ENCODE measurements around the gene TLR3.

Gene TLR3

GRCh38 chr4:186020793-186021407 is 48.1 kb upstream of the TLR3 start:
- H3K79me2 ChIP-seq (ENCODE audit: control insufficient read depth, low read length) = no peaks in the 10 kb centered on the region
- no peak overlapping the region for H3K4me3 ChIP-seq (ENCODE audit: low read length)
- H3K9me3 ChIP-seq (ENCODE audit: control insufficient read depth, insufficient read depth, low read length) = no peaks in the 10 kb centered on the region
- no peak for TF ChIP-seq EZH2phosphoT487 (IDR thresholded peaks at IDR 0.05; ENCODE audit: borderline replicate concordance, low read length)
- TF ChIP-seq, protein P1, sequence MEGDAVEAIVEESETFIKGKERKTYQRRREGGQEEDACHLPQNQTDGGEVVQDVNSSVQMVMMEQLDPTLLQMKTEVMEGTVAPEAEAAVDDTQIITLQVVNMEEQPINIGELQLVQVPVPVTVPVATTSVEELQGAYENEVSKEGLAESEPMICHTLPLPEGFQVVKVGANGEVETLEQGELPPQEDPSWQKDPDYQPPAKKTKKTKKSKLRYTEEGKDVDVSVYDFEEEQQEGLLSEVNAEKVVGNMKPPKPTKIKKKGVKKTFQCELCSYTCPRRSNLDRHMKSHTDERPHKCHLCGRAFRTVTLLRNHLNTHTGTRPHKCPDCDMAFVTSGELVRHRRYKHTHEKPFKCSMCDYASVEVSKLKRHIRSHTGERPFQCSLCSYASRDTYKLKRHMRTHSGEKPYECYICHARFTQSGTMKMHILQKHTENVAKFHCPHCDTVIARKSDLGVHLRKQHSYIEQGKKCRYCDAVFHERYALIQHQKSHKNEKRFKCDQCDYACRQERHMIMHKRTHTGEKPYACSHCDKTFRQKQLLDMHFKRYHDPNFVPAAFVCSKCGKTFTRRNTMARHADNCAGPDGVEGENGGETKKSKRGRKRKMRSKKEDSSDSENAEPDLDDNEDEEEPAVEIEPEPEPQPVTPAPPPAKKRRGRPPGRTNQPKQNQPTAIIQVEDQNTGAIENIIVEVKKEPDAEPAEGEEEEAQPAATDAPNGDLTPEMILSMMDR (IDR thresholded peaks at IDR 0.05; ENCODE audit: low read depth, low read length, poor library complexity, severe bottlenecking) = no peak
- H3K36me3 ChIP-seq (ENCODE audit: control insufficient read depth, low read length) = no peaks in the 10 kb centered on the region
- no peaks in the 10 kb centered on the region for H4K20me1 ChIP-seq (ENCODE audit: control insufficient read depth, insufficient read depth, low read depth, low read length)
- no peaks in the 10 kb centered on the region for H3K27me3 ChIP-seq (ENCODE audit: control insufficient read depth, low read length)
- no peaks in the 10 kb centered on the region for H3K4me1 ChIP-seq (ENCODE audit: control insufficient read depth, low read length)
- no peaks in the 10 kb centered on the region for H3K9me2 ChIP-seq (replicated peaks; ENCODE audit: control insufficient read depth, low read length)
- H3F3A ChIP-seq (ENCODE audit: control insufficient read depth, insufficient read depth) = no peaks in the 10 kb centered on the region
- no peak overlapping the region for H3K4me2 ChIP-seq (ENCODE audit: low read length)
- no peak overlapping the region for H3K27ac ChIP-seq (ENCODE audit: low read depth, low read length)

DNA sequence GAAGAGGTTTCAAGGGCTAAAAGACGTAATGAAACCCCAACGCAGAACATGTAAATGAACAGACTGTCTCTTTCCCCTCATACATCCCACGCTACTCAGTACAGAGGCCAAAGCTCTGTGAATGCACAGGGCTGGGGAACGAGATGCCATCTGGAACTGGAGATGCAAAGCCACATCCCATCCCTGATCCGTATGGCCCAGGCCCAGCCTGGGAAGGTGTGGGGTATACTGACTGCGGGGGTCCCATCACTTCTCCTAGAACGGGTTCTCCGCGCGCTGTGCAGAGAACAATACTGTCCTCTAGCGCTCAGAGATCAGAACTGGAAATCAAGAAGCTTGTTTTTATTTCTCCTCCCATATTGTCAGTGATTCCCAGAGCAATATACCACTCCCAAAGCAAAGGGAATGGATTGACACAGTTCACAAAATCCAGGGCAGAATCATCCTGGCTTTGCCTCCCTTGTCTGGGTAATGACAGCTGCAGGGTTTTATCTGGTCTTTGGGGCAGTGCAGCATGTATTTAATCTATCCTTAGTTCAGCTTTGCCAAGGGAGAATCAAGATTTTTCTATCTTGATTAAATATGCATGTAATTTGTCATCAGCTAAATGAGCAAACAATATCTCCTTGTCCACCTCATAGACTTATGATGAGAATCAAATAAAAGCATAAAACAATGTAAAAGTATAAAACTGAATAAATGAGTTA is 47.3 kb upstream of the TLR3 start:
- Histone ChIP-seq H3F3A (ENCODE audit: control insufficient read depth, insufficient read depth) (no peaks in the 10 kb centered on the region), H4K20me1 (ENCODE audit: control insufficient read depth, insufficient read depth, low read depth, low read length) (no peaks in the 10 kb centered on the region), H3K79me2 (ENCODE audit: control insufficient read depth, low read length) (no peaks in the 10 kb centered on the region), H3K9me3 (ENCODE audit: control insufficient read depth, insufficient read depth, low read length) (no peaks in the 10 kb centered on the region), H3K4me2 (ENCODE audit: low read length) (no peak overlapping the region), H3K4me1 (ENCODE audit: control insufficient read depth, low read length) (no peaks in the 10 kb centered on the region), H3K9me2 (replicated peaks; ENCODE audit: control insufficient read depth, low read length) (no peaks in the 10 kb centered on the region), H3K36me3 (ENCODE audit: control insufficient read depth, low read length) (no peaks in the 10 kb centered on the region), H3K4me3 (ENCODE audit: low read length) (no peak overlapping the region), H3K27me3 (ENCODE audit: control insufficient read depth, low read length) (no peaks in the 10 kb centered on the region), H3K27ac (ENCODE audit: low read depth, low read length) (no peak overlapping the region)
- TF ChIP-seq, protein P1 (IDR thresholded peaks at IDR 0.05; ENCODE audit: low read depth, low read length, poor library complexity, severe bottlenecking) = peak; percentile 40
- TF ChIP-seq EZH2phosphoT487 (IDR thresholded peaks at IDR 0.05; ENCODE audit: borderline replicate concordance, low read length) = no peak

- no peaks in the 10 kb centered on the region for H3K9me3 ChIP-seq (ENCODE audit: control insufficient read depth, insufficient read depth, low read length)
- no peak overlapping the region for H3K4me3 ChIP-seq (ENCODE audit: low read length)
- no peaks in the 10 kb centered on the region for H3K79me2 ChIP-seq (ENCODE audit: control insufficient read depth, low read length)
- H3K27me3 ChIP-seq (ENCODE audit: control insufficient read depth, low read length) = no peaks in the 10 kb centered on the region
- no peaks in the 10 kb centered on the region for H3F3A ChIP-seq (ENCODE audit: control insufficient read depth, insufficient read depth)
- no peaks in the 10 kb centered on the region for H3K9me2 ChIP-seq (replicated peaks; ENCODE audit: control insufficient read depth, low read length)
- H3K4me1 ChIP-seq (ENCODE audit: control insufficient read depth, low read length) = no peaks in the 10 kb centered on the region
- H3K36me3 ChIP-seq (ENCODE audit: control insufficient read depth, low read length) = no peaks in the 10 kb centered on the region
- no peaks in the 10 kb centered on the region for H4K20me1 ChIP-seq (ENCODE audit: control insufficient read depth, insufficient read depth, low read depth, low read length)
- no peak overlapping the region for H3K4me2 ChIP-seq (ENCODE audit: low read length)
- TF ChIP-seq, protein P1 (IDR thresholded peaks at IDR 0.05; ENCODE audit: low read depth, low read length, poor library complexity, severe bottlenecking) = no peak
- no peak for TF ChIP-seq EZH2phosphoT487 (IDR thresholded peaks at IDR 0.05; ENCODE audit: borderline replicate concordance, low read length)
- no peak overlapping the region for H3K27ac ChIP-seq (ENCODE audit: low read depth, low read length)
Observed at GRCh38 chr4:186023975-186024374, 45.0 kb upstream of the TLR3 start.
